GM23338 (cell line): ENCODE data around the gene SLC35G1. TPM values are rescaled to one million over a fixed set of nuclear protein-coding genes. Genes with fewer than 3 reads are reported as not detected.

ENCODE experiments used
- ATAC-seq: fragments of 200-7000 bp; cut with Tn5 transposase; 3 replicates; pipeline ENCODE4 v1.9.1; 2020
- DNase-seq: peaks from one replicate; pipeline ENCODE4 v3.0.0-alpha.2; 2015; ENCODE audit warnings: low spot score
- H2AFZ ChIP-seq: fragments of 200-600 bp; sonication (generic); 2 replicates; pipeline ENCODE4 v1.8.0; 2016; ENCODE audit warnings: antibody characterized with exemption, mild to moderate bottlenecking, moderate library complexity
- H3F3A ChIP-seq: fragments of 200-600 bp; sonication (generic); replicated peaks from 2 replicates; pipeline ENCODE4 v1.8.0; 2017; ENCODE audit warnings: antibody characterized with exemption, mixed run types, low read depth
- H3K27ac ChIP-seq: fragments of 200-600 bp; sonication (generic); 2 replicates; pipeline ENCODE4 v1.6.1; 2016; ENCODE audit warnings: low read depth
- H3K27me3 ChIP-seq: fragments of 200-600 bp; sonication (generic); 2 replicates; pipeline ENCODE4 v1.8.0; 2016; ENCODE audit warnings: mild to moderate bottlenecking, mixed run types, moderate library complexity; ENCODE audit not compliant: insufficient read depth
- H3K36me3 ChIP-seq: fragments of 200-600 bp; sonication (generic); 2 replicates; pipeline ENCODE4 v1.8.0; 2016; ENCODE audit warnings: mild to moderate bottlenecking; ENCODE audit not compliant: insufficient read depth
- H3K4me1 ChIP-seq: fragments of 200-600 bp; sonication (generic); 2 replicates; pipeline ENCODE4 v1.8.0; 2016; ENCODE audit warnings: mild to moderate bottlenecking, moderate library complexity; ENCODE audit not compliant: insufficient read depth
- H3K4me2 ChIP-seq: fragments of 200-600 bp; sonication (generic); 2 replicates; pipeline ENCODE4 v1.7.1; 2017; ENCODE audit warnings: mixed run types
- H3K4me3 ChIP-seq: fragments of 200-600 bp; sonication (generic); 2 replicates; pipeline ENCODE4 v1.6.1; 2016; ENCODE audit warnings: mixed run types
- H3K79me2 ChIP-seq: fragments of 200-600 bp; sonication (generic); replicated peaks from 2 replicates; pipeline ENCODE4 v1.8.0; 2017; ENCODE audit warnings: mild to moderate bottlenecking; ENCODE audit not compliant: insufficient read depth
- H3K9me2 ChIP-seq: fragments of 200-600 bp; sonication (generic); 2 replicates; pipeline ENCODE4 v1.8.0; 2017; ENCODE audit not compliant: insufficient read depth
- H4K20me1 ChIP-seq: fragments of 200-600 bp; sonication (generic); replicated peaks from 2 replicates; pipeline ENCODE4 v1.8.0; 2017; ENCODE audit warnings: mild to moderate bottlenecking; ENCODE audit not compliant: insufficient read depth
- H3K27ac Mint-ChIP-seq: 2 replicates; pipeline ENCODE4 v1.8.0; 2020; ENCODE audit warnings: inconsistent platforms, mild to moderate bottlenecking, moderate library complexity, mixed read lengths
- H3K27me3 Mint-ChIP-seq: 3 replicates; pipeline ENCODE4 v1.8.0; 2022; ENCODE audit warnings: low read depth, mild to moderate bottlenecking, moderate library complexity, mixed read lengths, inconsistent platforms; ENCODE audit not compliant: insufficient read depth, poor library complexity
- H3K36me3 Mint-ChIP-seq: 3 replicates; pipeline ENCODE4 v1.8.0; 2021; ENCODE audit warnings: low read depth, mild to moderate bottlenecking, inconsistent platforms, moderate library complexity, mixed read lengths
- H3K4me1 Mint-ChIP-seq: 3 replicates; pipeline ENCODE4 v1.8.0; 2020; ENCODE audit warnings: mild to moderate bottlenecking, inconsistent platforms, mixed read lengths
- H3K4me3 Mint-ChIP-seq: 3 replicates; pipeline ENCODE4 v1.8.0; 2021; ENCODE audit warnings: moderate library complexity, mild to moderate bottlenecking, inconsistent platforms, mixed read lengths
- H3K9me3 Mint-ChIP-seq: 3 replicates; pipeline ENCODE4 v1.8.0; 2020; ENCODE audit warnings: moderate library complexity, mild to moderate bottlenecking, inconsistent platforms, mixed read lengths
- CREB1 ChIP-seq: fragments of 250-450 bp; sonication (Bioruptor Pico); IDR thresholded peaks from 2 replicates; pipeline ENCODE4 v1.5.0; 2020; ENCODE audit warnings: low read depth, mild to moderate bottlenecking, moderate library complexity
- EZH2 ChIP-seq: fragments of 200-600 bp; sonication (generic); IDR thresholded peaks from one replicate; pipeline ENCODE4 v1.8.0; 2017; ENCODE audit warnings: antibody characterized with exemption, mild to moderate bottlenecking, low read depth; ENCODE audit not compliant: unreplicated experiment
- EZH2phosphoT487 ChIP-seq: fragments of 200-600 bp; sonication (generic); IDR thresholded peaks from one replicate; pipeline ENCODE4 v1.8.1; 2018; ENCODE audit warnings: antibody characterized with exemption; ENCODE audit not compliant: unreplicated experiment
- JUNB ChIP-seq: IDR thresholded peaks from one replicate; pipeline ENCODE4 v1.6.1; 2016; ENCODE audit warnings: antibody characterized with exemption; ENCODE audit not compliant: unreplicated experiment
- NANOG ChIP-seq: IDR thresholded peaks from 2 replicates; pipeline ENCODE4 v1.6.1; 2016; ENCODE audit warnings: antibody characterized with exemption, borderline replicate concordance
- POLR2AphosphoS5 ChIP-seq: IDR thresholded peaks from 2 replicates; pipeline ENCODE4 v1.6.1; 2016; ENCODE audit warnings: antibody characterized with exemption, low read depth
- STAT1 ChIP-seq: IDR thresholded peaks from one replicate; pipeline ENCODE4 v1.6.1; 2016; ENCODE audit warnings: antibody characterized with exemption; ENCODE audit not compliant: unreplicated experiment
- ZNF114 ChIP-seq: fragments of 250-450 bp; sonication (Bioruptor Pico); IDR thresholded peaks from 2 replicates; pipeline ENCODE4 v1.5.0; 2020; ENCODE audit warnings: mild to moderate bottlenecking, moderate library complexity
- polyA plus RNA-seq: library from polyadenylated mRNA; unstranded; fragments of >200 nt; fragmentation: Nextera tagmentation; extraction: Ambion mirVana; gene quantifications from 2 replicates; pipeline ENCODE4 v1.2.1, GENCODE V29; 2016
- total RNA-seq: library from RNA; depleted of rRNA; stranded (reverse); fragments of >200 nt; shearing (Covaris generic); gene quantifications from 2 replicates; pipeline ENCODE4 v1.2.3, GENCODE V29; 2014
- TF ChIP-seq, protein P1 (sequence below): IDR thresholded peaks from one replicate; pipeline ENCODE4 v1.6.1; 2018; ENCODE audit warnings: antibody characterized with exemption; ENCODE audit not compliant: unreplicated experiment
- TF ChIP-seq, protein P2 (sequence below): IDR thresholded peaks from 2 replicates; pipeline ENCODE4 v1.6.1; 2016; ENCODE audit warnings: antibody characterized with exemption

The SLC35G1 gene
- total and polyA plus RNA-seq, 2 experiments from 2014 or later: 3.9 to 4.1 TPM

DNA sequence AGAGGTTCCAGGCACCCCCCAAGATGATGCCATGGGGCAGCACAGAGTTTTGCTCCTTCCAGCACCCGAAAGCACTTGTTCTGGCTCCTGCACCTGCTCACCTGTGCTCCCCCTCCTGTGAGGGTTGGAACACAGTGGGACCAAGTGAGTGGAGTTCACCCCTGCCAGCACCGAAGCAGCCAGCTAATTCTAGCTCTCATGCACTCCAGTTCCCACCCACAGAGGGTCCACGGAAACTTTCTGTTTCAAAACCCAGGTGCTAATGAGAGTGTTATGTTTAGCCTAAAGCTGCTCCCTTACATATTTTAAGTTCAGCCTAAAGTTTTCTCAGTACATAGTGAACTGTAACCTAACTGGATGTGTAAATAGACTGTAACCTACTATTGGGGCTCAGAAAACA is 42.6 kb upstream of the SLC35G1 start:
- peaks cover 67% of the 10 kb centered on the region for H3K27me3 Mint-ChIP-seq
- peaks cover 32% of the 10 kb centered on the region for H3K4me1 Mint-ChIP-seq
- Histone ChIP-seq H3K4me3 (no peak overlapping the region), H3F3A (0 out of 2 replicates have a peak, but pooled peaks cover 6% of the 10 kb centered on the region), H3K79me2 (no peaks in the 10 kb centered on the region), H2AFZ (no peak overlapping the region), H3K4me1 (peaks cover 25% of the 10 kb centered on the region), H3K36me3 (0 out of 2 replicates have a peak, but pooled peaks cover 3% of the 10 kb centered on the region), H3K27ac (no peak overlapping the region), H3K27me3 (peaks cover 94% of the 10 kb centered on the region), H4K20me1 (0 out of 2 replicates have a peak, but pooled peaks cover 4% of the 10 kb centered on the region), H3K4me2 (0 out of 2 replicates have a peak overlapping the region, but pooled peaks have one; percentile 48), H3K9me2 (no peaks in the 10 kb centered on the region)
- no peak overlapping the region for H3K4me3 Mint-ChIP-seq
- DNase-seq (no peak), ATAC-seq (no peak)
- no peak overlapping the region for H3K27ac Mint-ChIP-seq
- peaks cover 56% of the 10 kb centered on the region for H3K9me3 Mint-ChIP-seq
- peaks cover 21% of the 10 kb centered on the region for H3K36me3 Mint-ChIP-seq
- TF ChIP-seq, protein P1, sequence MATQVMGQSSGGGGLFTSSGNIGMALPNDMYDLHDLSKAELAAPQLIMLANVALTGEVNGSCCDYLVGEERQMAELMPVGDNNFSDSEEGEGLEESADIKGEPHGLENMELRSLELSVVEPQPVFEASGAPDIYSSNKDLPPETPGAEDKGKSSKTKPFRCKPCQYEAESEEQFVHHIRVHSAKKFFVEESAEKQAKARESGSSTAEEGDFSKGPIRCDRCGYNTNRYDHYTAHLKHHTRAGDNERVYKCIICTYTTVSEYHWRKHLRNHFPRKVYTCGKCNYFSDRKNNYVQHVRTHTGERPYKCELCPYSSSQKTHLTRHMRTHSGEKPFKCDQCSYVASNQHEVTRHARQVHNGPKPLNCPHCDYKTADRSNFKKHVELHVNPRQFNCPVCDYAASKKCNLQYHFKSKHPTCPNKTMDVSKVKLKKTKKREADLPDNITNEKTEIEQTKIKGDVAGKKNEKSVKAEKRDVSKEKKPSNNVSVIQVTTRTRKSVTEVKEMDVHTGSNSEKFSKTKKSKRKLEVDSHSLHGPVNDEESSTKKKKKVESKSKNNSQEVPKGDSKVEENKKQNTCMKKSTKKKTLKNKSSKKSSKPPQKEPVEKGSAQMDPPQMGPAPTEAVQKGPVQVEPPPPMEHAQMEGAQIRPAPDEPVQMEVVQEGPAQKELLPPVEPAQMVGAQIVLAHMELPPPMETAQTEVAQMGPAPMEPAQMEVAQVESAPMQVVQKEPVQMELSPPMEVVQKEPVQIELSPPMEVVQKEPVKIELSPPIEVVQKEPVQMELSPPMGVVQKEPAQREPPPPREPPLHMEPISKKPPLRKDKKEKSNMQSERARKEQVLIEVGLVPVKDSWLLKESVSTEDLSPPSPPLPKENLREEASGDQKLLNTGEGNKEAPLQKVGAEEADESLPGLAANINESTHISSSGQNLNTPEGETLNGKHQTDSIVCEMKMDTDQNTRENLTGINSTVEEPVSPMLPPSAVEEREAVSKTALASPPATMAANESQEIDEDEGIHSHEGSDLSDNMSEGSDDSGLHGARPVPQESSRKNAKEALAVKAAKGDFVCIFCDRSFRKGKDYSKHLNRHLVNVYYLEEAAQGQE: no peak
- TF ChIP-seq EZH2phosphoT487 (no peak), NANOG (no peak), JUNB (no peak), STAT1 (no peak), CREB1 (CRISPR knock-in tag) (no peak)

DNA sequence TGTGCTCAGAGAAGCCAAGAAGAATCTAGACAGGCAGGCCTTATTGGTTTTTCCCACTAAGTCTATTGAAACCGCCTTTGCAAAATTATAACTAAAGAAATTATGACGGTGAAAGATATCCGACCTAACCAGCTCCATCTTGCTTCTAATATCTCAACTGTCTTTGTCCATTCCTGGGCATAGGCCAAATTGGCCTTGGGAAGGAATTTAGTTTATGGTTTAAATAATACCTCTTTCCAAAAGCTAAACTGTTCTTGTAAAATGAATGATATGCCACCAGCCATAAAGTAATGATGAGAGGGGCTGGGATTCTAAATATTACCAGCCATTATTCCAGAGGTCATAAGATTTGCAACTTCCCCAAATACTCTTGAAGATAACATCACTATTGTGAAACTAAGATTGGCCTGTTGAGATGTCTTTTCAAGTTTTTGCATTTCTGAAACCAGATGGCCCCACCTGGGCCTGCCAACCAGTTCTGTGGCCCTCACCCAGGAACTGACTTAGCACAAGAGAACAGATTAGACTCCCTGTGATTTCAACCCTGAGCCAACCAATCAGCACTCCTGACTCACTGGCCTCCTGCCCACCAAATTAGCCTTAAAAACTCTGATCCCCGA is 41.2 kb upstream of the SLC35G1 start:
- Histone ChIP-seq H4K20me1 (0 out of 2 replicates have a peak, but pooled peaks cover 4% of the 10 kb centered on the region), H3K4me3 (no peak overlapping the region), H3K27ac (no peak overlapping the region), H3K79me2 (no peaks in the 10 kb centered on the region), H3K27me3 (peaks cover 94% of the 10 kb centered on the region), H3K36me3 (0 out of 2 replicates have a peak, but pooled peaks cover under 1% of the 10 kb centered on the region), H3F3A (0 out of 2 replicates have a peak, but pooled peaks cover 6% of the 10 kb centered on the region), H3K4me1 (peaks cover 25% of the 10 kb centered on the region), H2AFZ (no peak overlapping the region), H3K9me2 (no peaks in the 10 kb centered on the region), H3K4me2 (no peak overlapping the region)
- H3K27ac Mint-ChIP-seq: no peak overlapping the region
- no peak for ATAC-seq
- peaks cover 10% of the 10 kb centered on the region for H3K36me3 Mint-ChIP-seq
- peaks cover 30% of the 10 kb centered on the region for H3K4me1 Mint-ChIP-seq
- no peak overlapping the region for H3K4me3 Mint-ChIP-seq
- H3K9me3 Mint-ChIP-seq: peaks cover 44% of the 10 kb centered on the region
- DNase-seq: no peak
- H3K27me3 Mint-ChIP-seq: peaks cover 55% of the 10 kb centered on the region
- TF ChIP-seq, protein P1: no peak
- no peak for TF ChIP-seq EZH2
- TF ChIP-seq, protein P2, sequence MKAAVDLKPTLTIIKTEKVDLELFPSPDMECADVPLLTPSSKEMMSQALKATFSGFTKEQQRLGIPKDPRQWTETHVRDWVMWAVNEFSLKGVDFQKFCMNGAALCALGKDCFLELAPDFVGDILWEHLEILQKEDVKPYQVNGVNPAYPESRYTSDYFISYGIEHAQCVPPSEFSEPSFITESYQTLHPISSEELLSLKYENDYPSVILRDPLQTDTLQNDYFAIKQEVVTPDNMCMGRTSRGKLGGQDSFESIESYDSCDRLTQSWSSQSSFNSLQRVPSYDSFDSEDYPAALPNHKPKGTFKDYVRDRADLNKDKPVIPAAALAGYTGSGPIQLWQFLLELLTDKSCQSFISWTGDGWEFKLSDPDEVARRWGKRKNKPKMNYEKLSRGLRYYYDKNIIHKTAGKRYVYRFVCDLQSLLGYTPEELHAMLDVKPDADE: no peak
- TF ChIP-seq EZH2phosphoT487: no peak
- no peak for TF ChIP-seq CREB1 (CRISPR knock-in tag)
- TF ChIP-seq POLR2AphosphoS5: no peak
- no peak for TF ChIP-seq ZNF114 (CRISPR knock-in tag)
